Stomach (tissue), 9 donors: ENCODE data around the gene SH3PXD2A. TPM values are rescaled to one million over a fixed set of nuclear protein-coding genes. Genes with fewer than 3 reads are reported as not detected.

Experiments
- DNase-seq, 2 donors: peaks; one replicate each; pipeline versions ENCODE4 v3.0.0 to v3.0.0-alpha.2; 2013 to 2019
- H3K27ac ChIP-seq, 5 donors: fragments of 200-600 bp in 4 of 5; sonication (generic) in 4 of 5; one replicate each; pipeline ENCODE4 v1.5.1; 2013 to 2019; ENCODE audit warnings: mild to moderate bottlenecking in 1 of 5, moderate library complexity in 1 of 5
- H3K27me3 ChIP-seq, 3 donors: fragments of 200-600 bp; sonication (generic); one replicate each; pipeline ENCODE4 v1.5.1; 2017 to 2019; ENCODE audit warnings: mixed run types in 1 of 3
- H3K36me3 ChIP-seq, 4 donors: fragments of 200-600 bp; sonication (generic); 1 replicate in 3 of 4; 2 replicates in 1 of 4; pipeline ENCODE4 v1.5.1; 2016 to 2019
- H3K4me1 ChIP-seq, 4 donors: fragments of 200-600 bp; sonication (generic); one replicate each; pipeline ENCODE4 v1.5.1; 2016 to 2019
- H3K4me3 ChIP-seq, 4 donors: fragments of 200-600 bp; sonication (generic) in 3 of 4; one replicate each; pipeline ENCODE4 v1.5.1; 2016 to 2019; ENCODE audit warnings: mild to moderate bottlenecking in 1 of 4
- H3K9me3 ChIP-seq, 4 donors: fragments of 200-600 bp; sonication (generic); one replicate each; pipeline ENCODE4 v1.5.1; 2016 to 2019
- EP300 ChIP-seq: sonication (generic); formaldehyde crosslinking; IDR thresholded peaks from one replicate; pipeline ENCODE4 v1.6.1; 2017; ENCODE audit warnings: antibody characterized with exemption
- POLR2A ChIP-seq, 4 donors: fragments of 450-650 bp; IDR thresholded peaks; one replicate each; pipeline ENCODE4 v1.6.1; 2016; ENCODE audit warnings: antibody characterized with exemption in 4 of 4, control low read depth in 2 of 4, mild to moderate bottlenecking in 1 of 4, moderate library complexity in 1 of 4
- POLR2AphosphoS5 ChIP-seq, 3 donors: sonication (generic); formaldehyde crosslinking; IDR thresholded peaks; one replicate each; pipeline ENCODE4 v1.6.1; 2016; ENCODE audit warnings: antibody characterized with exemption in 3 of 3
- whole genome bisulfite sequencing, 5 donors: extraction: QIAGEN DNeasy Blood & Tissue Kit in 3 of 5; methylation state at CpG; one replicate each; pipeline versions ENCODE4 v1.1.5 to v1.1.7; 2013 to 2018; 5-methylcytosine and 5-hydroxymethylcytosine counted together
- intact Hi-C: fragments of 100-400 bp; cut with DNase I; formaldehyde crosslinking; loops from one replicate; pipeline ENCODE4 v1.15.1; 2023; ENCODE audit warnings: low total_unique reads
- polyA plus RNA-seq, 3 donors: library from polyadenylated mRNA; stranded (reverse); fragments of 200-250 nt; gene quantifications; one replicate each; pipeline ENCODE4 v1.2.3, GENCODE V29; 2013
- total RNA-seq, 5 donors: library from RNA; depleted of rRNA; stranded (reverse); fragments of >200 nt; gene quantifications; one replicate each; pipeline versions ENCODE4 v1.1.0 to v1.2.3, GENCODE V29; 2014 to 2016
- TF ChIP-seq, protein P1 (sequence below), 7 experiments: fragments of 450-650 bp in 4 of 7; fragments of 200-600 bp in 3 of 7; sonication (generic) in 3 of 7; IDR thresholded peaks; one replicate each; pipeline ENCODE4 v1.5.1; 2016 to 2019; ENCODE audit warnings: antibody characterized with exemption in 7 of 7, control low read depth in 2 of 7, mild to moderate bottlenecking in 1 of 7
- donor health status: healthy with polysubstance abuse.
- donor health status: Bipolar disorder and iron deficiency.
- donor health status: healthy.

The SH3PXD2A gene
- total and polyA plus RNA-seq, 8 donors = 12.8 to 51.6 (median 24.0) TPM

GRCh38 chr10:103578782-103579382, 276.5 kb downstream of the SH3PXD2A start:
- TF ChIP-seq POLR2A (IDR thresholded peaks at IDR 0.05) = no peak
- TF ChIP-seq EP300 = no peak
- peak in 1 of 3 donors; percentile 36 for TF ChIP-seq POLR2AphosphoS5 (IDR thresholded peaks at IDR 0.05)
- peak overlapping the region in 1 of 5 donors; percentile 27 for H3K27ac ChIP-seq
- H3K27me3 ChIP-seq = peaks cover 0 to 6% (median under 1%) of the 10 kb centered on the region in 3 donors
- intact Hi-C loops = no loop called here
- DNase-seq = peak; percentile 69 to 88
- no peak overlapping the region for H3K4me3 ChIP-seq
- H3K9me3 ChIP-seq = no peaks in the 10 kb centered on the region
- WGBS, 5 donors = 22 to 64% (median 55%) methylated on average over 10 to 15 of the region's 15 CpGs
- H3K36me3 ChIP-seq = no peaks in the 10 kb centered on the region
- peaks cover 8 to 23% (median 20%) of the 10 kb centered on the region in 4 donors for H3K4me1 ChIP-seq

DNA sequence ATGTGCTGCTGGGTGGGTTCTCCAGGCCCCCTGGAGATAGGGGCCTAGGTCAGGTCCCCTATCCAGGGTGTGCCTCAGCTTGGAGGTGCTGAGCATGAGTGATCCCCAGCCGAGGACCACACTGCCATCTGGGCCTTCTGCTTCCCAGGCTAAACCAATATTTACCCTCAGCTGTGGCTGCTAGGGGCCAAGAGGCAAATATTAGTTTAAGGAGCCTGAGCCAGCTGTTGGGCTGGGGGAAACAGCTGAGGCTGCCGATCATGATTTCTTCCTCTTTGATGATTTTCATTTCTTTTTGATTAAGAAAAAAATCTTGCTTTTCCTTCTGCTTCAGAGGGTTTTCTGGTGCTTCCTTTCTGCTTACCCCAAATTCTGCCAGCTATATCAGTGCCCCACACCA, 278.5 kb downstream of the SH3PXD2A start:
- Histone ChIP-seq H3K36me3 (no peaks in the 10 kb centered on the region), H3K27ac (peak overlapping the region in 1 of 5 donors; percentile 4), H3K9me3 (no peaks in the 10 kb centered on the region), H3K4me3 (no peak overlapping the region), H3K27me3 (peaks cover 0 to 6% (median 0%) of the 10 kb centered on the region in 3 donors), H3K4me1 (peaks cover 12 to 33% (median 26%) of the 10 kb centered on the region in 4 donors)
- peak; percentile 59 to 85 for DNase-seq
- intact Hi-C loops = no loop called here
- peak in 2 of 3 donors; percentile 23 to 32 for TF ChIP-seq POLR2AphosphoS5 (IDR thresholded peaks at IDR 0.05)
- TF ChIP-seq, protein P1, sequence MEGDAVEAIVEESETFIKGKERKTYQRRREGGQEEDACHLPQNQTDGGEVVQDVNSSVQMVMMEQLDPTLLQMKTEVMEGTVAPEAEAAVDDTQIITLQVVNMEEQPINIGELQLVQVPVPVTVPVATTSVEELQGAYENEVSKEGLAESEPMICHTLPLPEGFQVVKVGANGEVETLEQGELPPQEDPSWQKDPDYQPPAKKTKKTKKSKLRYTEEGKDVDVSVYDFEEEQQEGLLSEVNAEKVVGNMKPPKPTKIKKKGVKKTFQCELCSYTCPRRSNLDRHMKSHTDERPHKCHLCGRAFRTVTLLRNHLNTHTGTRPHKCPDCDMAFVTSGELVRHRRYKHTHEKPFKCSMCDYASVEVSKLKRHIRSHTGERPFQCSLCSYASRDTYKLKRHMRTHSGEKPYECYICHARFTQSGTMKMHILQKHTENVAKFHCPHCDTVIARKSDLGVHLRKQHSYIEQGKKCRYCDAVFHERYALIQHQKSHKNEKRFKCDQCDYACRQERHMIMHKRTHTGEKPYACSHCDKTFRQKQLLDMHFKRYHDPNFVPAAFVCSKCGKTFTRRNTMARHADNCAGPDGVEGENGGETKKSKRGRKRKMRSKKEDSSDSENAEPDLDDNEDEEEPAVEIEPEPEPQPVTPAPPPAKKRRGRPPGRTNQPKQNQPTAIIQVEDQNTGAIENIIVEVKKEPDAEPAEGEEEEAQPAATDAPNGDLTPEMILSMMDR (IDR thresholded peaks at IDR 0.05) = no peak
- WGBS, 5 donors = 11 to 36% (median 24%) methylated on average over 2 of the region's 2 CpGs

- Histone ChIP-seq H3K9me3 (no peaks in the 10 kb centered on the region), H3K4me1 (peaks cover 12 to 33% (median 26%) of the 10 kb centered on the region in 4 donors), H3K36me3 (no peaks in the 10 kb centered on the region), H3K27me3 (peaks cover 0 to 6% (median 0%) of the 10 kb centered on the region in 3 donors), H3K27ac (no peak overlapping the region), H3K4me3 (no peak overlapping the region)
- 92 to 100% (median 96%) methylated on average over 1 of the region's 1 CpG for WGBS, 5 donors
- intact Hi-C loops = no loop called here
- no peak for DNase-seq
- TF ChIP-seq EP300 = no peak
- TF ChIP-seq POLR2AphosphoS5 (IDR thresholded peaks at IDR 0.05) = no peak
- no peak for TF ChIP-seq POLR2A (IDR thresholded peaks at IDR 0.05)
These were observed 279.3 kb downstream of the SH3PXD2A start for GRCh38 chr10:103576076-103576471.

DNA sequence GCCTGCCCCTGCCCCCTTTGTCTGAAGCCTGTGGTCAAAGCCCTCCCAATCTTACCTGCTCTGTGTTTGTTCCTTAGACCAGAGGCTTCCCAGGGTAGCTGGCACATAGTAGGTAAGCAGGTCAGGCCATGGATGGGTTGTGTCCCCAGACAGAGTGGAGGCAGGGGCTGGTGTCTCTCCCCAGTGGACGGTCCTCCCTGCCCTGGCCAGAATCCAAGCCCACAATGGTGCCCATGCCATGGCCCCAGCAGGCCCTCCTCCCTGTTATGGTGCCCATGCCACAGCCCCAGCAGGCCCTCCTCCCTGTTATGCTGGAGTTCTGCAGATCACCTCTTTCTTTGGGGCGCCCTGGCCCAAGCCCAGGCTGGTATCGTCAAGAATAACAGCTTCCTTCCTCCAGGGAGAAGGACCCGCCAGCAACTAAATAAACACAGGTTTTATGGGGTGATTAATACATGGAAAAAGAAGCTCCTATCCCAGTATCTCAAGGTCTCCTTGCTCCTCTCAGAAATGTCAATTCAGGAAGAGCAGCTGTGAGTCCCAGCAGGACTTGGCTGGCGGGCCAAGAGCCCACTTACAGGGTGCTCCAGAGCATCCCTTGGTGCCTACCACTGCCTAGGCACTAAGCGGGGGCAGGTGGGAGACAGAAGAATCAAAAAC, 279.8 kb downstream of the SH3PXD2A start:
- Histone ChIP-seq H3K36me3 (no peaks in the 10 kb centered on the region), H3K4me3 (no peak overlapping the region), H3K27ac (no peak overlapping the region), H3K9me3 (no peaks in the 10 kb centered on the region), H3K4me1 (peaks cover 12 to 33% (median 26%) of the 10 kb centered on the region in 4 donors), H3K27me3 (peaks cover 0 to 6% (median 0%) of the 10 kb centered on the region in 3 donors)
- 66 to 84% (median 70%) methylated on average over 5 to 6 of the region's 6 CpGs for WGBS, 5 donors
- intact Hi-C loops = no loop called here
- TF ChIP-seq POLR2A (IDR thresholded peaks at IDR 0.05) (no peak), POLR2AphosphoS5 (IDR thresholded peaks at IDR 0.05) (no peak), EP300 (no peak)
- TF ChIP-seq, protein P1 (IDR thresholded peaks at IDR 0.05) = no peak
- no peak for DNase-seq

- DNase-seq = no peak
- peaks cover 12 to 33% (median 26%) of the 10 kb centered on the region in 4 donors for H3K4me1 ChIP-seq
- no peaks in the 10 kb centered on the region for H3K36me3 ChIP-seq
- intact Hi-C loops = no loop called here
- no peaks in the 10 kb centered on the region for H3K9me3 ChIP-seq
- TF ChIP-seq POLR2A (IDR thresholded peaks at IDR 0.05) (no peak), EP300 (no peak), POLR2AphosphoS5 (IDR thresholded peaks at IDR 0.05) (no peak)
- TF ChIP-seq, protein P1 (IDR thresholded peaks at IDR 0.05) = no peak
- H3K27me3 ChIP-seq = peaks cover 0 to 6% (median 0%) of the 10 kb centered on the region in 3 donors
- H3K4me3 ChIP-seq = no peak overlapping the region
- 83 to 88% (median 87%) methylated on average over 15 to 16 of the region's 16 CpGs for WGBS, 5 donors
- H3K27ac ChIP-seq = no peak overlapping the region
These were observed 281.0 kb downstream of the SH3PXD2A start for GRCh38 chr10:103574097-103575061.
